ENCODE data around the gene WDR87.
"Not testable (repeated sequence)": the region's sequence is repeated elsewhere in the genome, so short reads cannot be mapped to it uniquely, and the experiment has no call there.

The WDR87 gene

GRCh38 chr19:37877147-37877546, 29.2 kb downstream of the WDR87 start:
- DNase-seq = no peak

GRCh38 chr19:37876032-37876431, 30.4 kb downstream of the WDR87 start:
- no peak for DNase-seq

- DNase-seq = no peak
These were observed 31.6 kb downstream of the WDR87 start for GRCh38 chr19:37874784-37875183.

- DNase-seq = no peak
These were observed 34.0 kb downstream of the WDR87 start for GRCh38 chr19:37872383-37872782.

- no peak for DNase-seq
These were observed 36.5 kb downstream of the WDR87 start for GRCh38 chr19:37869766-37870340.

GRCh38 chr19:37867831-37868230, 38.6 kb downstream of the WDR87 start:
- DNase-seq = no peak

- not testable (repeated sequence) for DNase-seq
These were observed 40.5 kb downstream of the WDR87 start for GRCh38 chr19:37865930-37866329.

GRCh38 chr19:37864501-37864900, 41.9 kb downstream of the WDR87 start:
- DNase-seq = no peak

- peak in 8 of 14 donors; percentile 0 to 41 (median 8) for DNase-seq
These were observed 51.3 kb downstream of the WDR87 start for GRCh38 chr19:37855098-37855497.

GRCh38 chr19:37845932-37846331, 60.5 kb downstream of the WDR87 start:
- no peak for DNase-seq
